ENCODE data around the gene LRRC49. TPM values are rescaled to one million over a fixed set of nuclear protein-coding genes. Genes with fewer than 3 reads are reported as not detected.

Gene LRRC49
- total and polyA plus RNA-seq, 2 of the 13 experiments (the other 11 are each of a cell fraction or from before 2014, with no cell fraction given) = 0.57 to 1.00 TPM

DNA sequence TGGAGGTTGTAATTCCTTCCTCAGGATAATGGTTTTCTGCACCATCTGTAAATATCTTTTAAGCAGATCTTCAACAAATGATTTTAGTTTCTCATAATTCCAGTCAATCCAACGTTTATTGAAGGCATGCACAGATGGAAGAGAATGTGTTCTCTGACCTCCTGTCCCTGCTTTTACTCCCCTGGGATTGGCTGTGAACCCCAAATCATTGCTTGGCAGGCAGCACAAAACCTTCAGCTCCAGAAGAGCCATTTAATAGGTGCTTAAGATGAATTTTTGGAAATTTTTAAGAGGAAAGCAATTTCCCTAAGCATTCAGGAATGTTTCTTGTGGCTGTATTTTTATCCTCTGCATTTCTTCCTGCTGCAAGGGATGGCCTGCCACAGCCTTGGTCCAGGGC is 197.2 kb downstream of the LRRC49 start (continued):
- TF ChIP-seq, protein P1, sequence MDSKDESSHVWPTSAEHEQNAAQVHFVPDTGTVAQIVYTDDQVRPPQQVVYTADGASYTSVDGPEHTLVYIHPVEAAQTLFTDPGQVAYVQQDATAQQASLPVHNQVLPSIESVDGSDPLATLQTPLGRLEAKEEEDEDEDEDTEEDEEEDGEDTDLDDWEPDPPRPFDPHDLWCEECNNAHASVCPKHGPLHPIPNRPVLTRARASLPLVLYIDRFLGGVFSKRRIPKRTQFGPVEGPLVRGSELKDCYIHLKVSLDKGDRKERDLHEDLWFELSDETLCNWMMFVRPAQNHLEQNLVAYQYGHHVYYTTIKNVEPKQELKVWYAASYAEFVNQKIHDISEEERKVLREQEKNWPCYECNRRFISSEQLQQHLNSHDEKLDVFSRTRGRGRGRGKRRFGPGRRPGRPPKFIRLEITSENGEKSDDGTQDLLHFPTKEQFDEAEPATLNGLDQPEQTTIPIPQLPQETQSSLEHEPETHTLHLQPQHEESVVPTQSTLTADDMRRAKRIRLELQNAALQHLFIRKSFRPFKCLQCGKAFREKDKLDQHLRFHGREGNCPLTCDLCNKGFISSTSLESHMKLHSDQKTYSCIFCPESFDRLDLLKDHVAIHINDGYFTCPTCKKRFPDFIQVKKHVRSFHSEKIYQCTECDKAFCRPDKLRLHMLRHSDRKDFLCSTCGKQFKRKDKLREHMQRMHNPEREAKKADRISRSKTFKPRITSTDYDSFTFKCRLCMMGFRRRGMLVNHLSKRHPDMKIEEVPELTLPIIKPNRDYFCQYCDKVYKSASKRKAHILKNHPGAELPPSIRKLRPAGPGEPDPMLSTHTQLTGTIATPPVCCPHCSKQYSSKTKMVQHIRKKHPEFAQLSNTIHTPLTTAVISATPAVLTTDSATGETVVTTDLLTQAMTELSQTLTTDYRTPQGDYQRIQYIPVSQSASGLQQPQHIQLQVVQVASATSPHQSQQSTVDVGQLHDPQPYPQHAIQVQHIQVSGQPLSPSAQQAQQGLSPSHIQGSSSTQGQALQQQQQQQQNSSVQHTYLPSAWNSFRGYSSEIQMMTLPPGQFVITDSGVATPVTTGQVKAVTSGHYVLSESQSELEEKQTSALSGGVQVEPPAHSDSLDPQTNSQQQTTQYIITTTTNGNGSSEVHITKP (CRISPR knock-in tag; IDR thresholded peaks at IDR 0.05; ENCODE audit: low read depth) = no peak
- no peak for TF ChIP-seq ARNTL (CRISPR knock-in tag; IDR thresholded peaks at IDR 0.05)
- TF ChIP-seq ATAD3A (CRISPR knock-in tag; IDR thresholded peaks at IDR 0.05) = no peak

DNA sequence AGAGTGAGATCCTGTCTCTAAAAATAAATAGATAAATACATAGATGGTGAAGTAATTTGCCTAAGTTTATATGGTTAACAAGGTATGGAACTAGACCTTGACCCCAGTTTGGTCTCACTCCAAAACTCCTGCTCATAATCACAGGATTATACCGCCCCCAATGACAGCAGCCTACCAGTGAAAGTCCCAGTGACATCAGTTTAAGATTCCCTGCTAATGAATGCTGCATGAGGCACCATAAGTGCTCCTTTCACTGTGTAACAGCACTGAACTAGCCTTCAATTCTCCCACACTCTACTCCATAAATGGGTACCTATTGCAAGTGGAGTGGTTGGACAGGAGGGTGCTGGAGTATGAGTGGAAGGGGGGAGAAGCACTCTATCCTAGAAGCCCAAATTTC is 199.0 kb downstream of the LRRC49 start:
- Histone ChIP-seq H3K79me2 (ENCODE audit: insufficient read depth, low read length) (no peaks in the 10 kb centered on the region), H3K9ac (ENCODE audit: insufficient read depth, low read depth, low read length) (no peak overlapping the region), H4K20me1 (ENCODE audit: insufficient read depth, low read length) (no peaks in the 10 kb centered on the region), H3K4me3 (replicated peaks in 1 of 3; ENCODE audit: insufficient read depth in 1 of 3, low read depth in 2 of 3, low read length in 3 of 3) (no peak overlapping the region), H3K4me1 (ENCODE audit: insufficient read depth, low read length) (no peaks in the 10 kb centered on the region), H2AFZ (ENCODE audit: low read length) (no peak overlapping the region), H3K27ac (ENCODE audit: extremely low read length, insufficient read depth, low read length) (no peak overlapping the region), H3K9me3 (ENCODE audit: low read length) (no peaks in the 10 kb centered on the region), H3K4me2 (ENCODE audit: low read depth, low read length) (no peak overlapping the region), H3K27me3 (ENCODE audit: control insufficient read depth in 1 of 2, insufficient read depth in 2 of 2, low read length in 2 of 2) (no peaks in the 10 kb centered on the region), H3K36me3 (replicated peaks in 1 of 2; ENCODE audit: control insufficient read depth in 1 of 2, insufficient read depth in 2 of 2, low read length in 2 of 2) (no peaks in the 10 kb centered on the region)
- DNase-seq (ENCODE audit: low spot score) (no peak), ATAC-seq (no peak), FAIRE-seq (no peak)
- in situ Hi-C loops (cut with HindIII; ENCODE audit: extremely low pct_ligation_motif_present, low pct_unique_long_range_greater_than_20kb) = no loop called here
- ChIA-PET POLR2A (no interaction called here), CTCF (ENCODE audit: low intra/inter-chr PET ratio, low total read pairs) (no interaction called here)
- 0% methylated on average over 1 of the region's 1 CpG for WGBS (ENCODE audit: low lambda C conversion rate)
- intact Hi-C loops (cut with micrococcal nuclease; ENCODE audit: unreplicated experiment) = no loop called here
- no TSS peak for BruUV-seq (replicated peaks)
- TF ChIP-seq PAF1 (CRISPR knock-in tag; IDR thresholded peaks at IDR 0.05) = no peak
- TF ChIP-seq, protein P2, sequence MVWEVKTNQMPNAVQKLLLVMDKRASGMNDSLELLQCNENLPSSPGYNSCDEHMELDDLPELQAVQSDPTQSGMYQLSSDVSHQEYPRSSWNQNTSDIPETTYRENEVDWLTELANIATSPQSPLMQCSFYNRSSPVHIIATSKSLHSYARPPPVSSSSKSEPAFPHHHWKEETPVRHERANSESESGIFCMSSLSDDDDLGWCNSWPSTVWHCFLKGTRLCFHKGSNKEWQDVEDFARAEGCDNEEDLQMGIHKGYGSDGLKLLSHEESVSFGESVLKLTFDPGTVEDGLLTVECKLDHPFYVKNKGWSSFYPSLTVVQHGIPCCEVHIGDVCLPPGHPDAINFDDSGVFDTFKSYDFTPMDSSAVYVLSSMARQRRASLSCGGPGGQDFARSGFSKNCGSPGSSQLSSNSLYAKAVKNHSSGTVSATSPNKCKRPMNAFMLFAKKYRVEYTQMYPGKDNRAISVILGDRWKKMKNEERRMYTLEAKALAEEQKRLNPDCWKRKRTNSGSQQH (CRISPR knock-in tag; IDR thresholded peaks at IDR 0.05; ENCODE audit: low read depth) = no peak

Data from HepG2 (cell line).